HepG2 (cell line): ENCODE results near the gene ITGA7. TPM values are rescaled to one million over a fixed set of nuclear protein-coding genes. Genes with fewer than 3 reads are reported as not detected.

Experiments used
- ESRRA ChIP-seq: sonication (generic); formaldehyde crosslinking; IDR thresholded peaks from 2 replicates; pipeline ENCODE4 v1.5.1; 2020; ENCODE audit warnings: mild to moderate bottlenecking, low read depth, missing genetic modification reagents
- HNRNPH1 ChIP-seq: fragments of 200-400 bp; formaldehyde crosslinking; optimal IDR thresholded peaks from 2 replicates; pipeline ENCODE3; 2017; ENCODE audit warnings: mild to moderate bottlenecking, low read depth, low read length
- NFE2 ChIP-seq: sonication (generic); formaldehyde crosslinking; IDR thresholded peaks from 2 replicates; pipeline ENCODE4 v1.4.0; 2020; ENCODE audit warnings: missing genetic modification reagents
- PHF20 ChIP-seq: sonication (generic); formaldehyde crosslinking; IDR thresholded peaks from 2 replicates; pipeline ENCODE4 v1.5.0; 2020; ENCODE audit warnings: mild to moderate bottlenecking, missing genetic modification reagents
- ZBTB40 ChIP-seq, 2 experiments: fragments of 450-650 bp in 1 of 2; sonication (generic) in 1 of 2; formaldehyde crosslinking in 1 of 2; IDR thresholded peaks; 2 replicates each; pipeline versions ENCODE4 v1.6.1 to v1.8.0; 2016 to 2022; ENCODE audit warnings: antibody characterized with exemption in 1 of 2, mild to moderate bottlenecking in 1 of 2, missing genetic modification reagents in 1 of 2
- ZNF12 ChIP-seq: sonication (generic); formaldehyde crosslinking; IDR thresholded peaks from 2 replicates; pipeline ENCODE4 v1.5.0; 2020; ENCODE audit warnings: missing genetic modification reagents
- ZNF780A ChIP-seq: sonication (generic); formaldehyde crosslinking; IDR thresholded peaks from 2 replicates; pipeline ENCODE4 v1.8.0; 2022; ENCODE audit warnings: mild to moderate bottlenecking, missing genetic modification reagents, moderate library complexity
- polyA plus RNA-seq, 8 experiments: library from polyadenylated mRNA; depleted of rRNA in 3 of 8; stranded (reverse) in 7 of 8; unstranded in 1 of 8; fragments of >200 nt; fragmentation: Illumina TruSeq in 4 of 8; extraction: Trizol in 4 of 8; gene quantifications; 2 replicates each; pipeline versions ENCODE4 v1.2.1 to v1.2.3, GENCODE V29; 2011 to 2016; ENCODE audit warnings: low read depth in 4 of 8, missing spikeins in 1 of 8, mixed read lengths in 1 of 8; ENCODE audit not compliant: insufficient read depth in 1 of 8
- total RNA-seq, 5 experiments: library from RNA; depleted of rRNA; stranded (reverse); fragments of >200 nt; fragmentation: Illumina TruSeq; extraction: Trizol; gene quantifications; 2 replicates each; pipeline ENCODE4 v1.2.3, GENCODE V29; 2016; ENCODE audit warnings: low read depth in 1 of 5
- TF ChIP-seq, protein P1 (sequence below): sonication (generic); formaldehyde crosslinking; IDR thresholded peaks from 2 replicates; pipeline ENCODE4 v1.4.0; 2020; ENCODE audit warnings: missing genetic modification reagents

Gene ITGA7
- total and polyA plus RNA-seq, 2 of the 13 experiments (the other 11 are each of a cell fraction or from before 2014, with no cell fraction given): 0.65 to 0.75 TPM

- TF ChIP-seq ZBTB40 (IDR thresholded peaks at IDR 0.05) (no peak), ZBTB40 (CRISPR knock-in tag; IDR thresholded peaks at IDR 0.05) (0 out of 2 replicates have a peak, but pooled peaks have one; percentile 10), NFE2 (no peak), ZNF12 (no peak), HNRNPH1 (no peak), ESRRA (0 out of 2 replicates have a peak, but pooled peaks have one; percentile 29), PHF20 (0 out of 2 replicates have a peak, but pooled peaks have one; percentile 22), ZNF780A (CRISPR knock-in tag) (no peak)
- TF ChIP-seq, protein P1, sequence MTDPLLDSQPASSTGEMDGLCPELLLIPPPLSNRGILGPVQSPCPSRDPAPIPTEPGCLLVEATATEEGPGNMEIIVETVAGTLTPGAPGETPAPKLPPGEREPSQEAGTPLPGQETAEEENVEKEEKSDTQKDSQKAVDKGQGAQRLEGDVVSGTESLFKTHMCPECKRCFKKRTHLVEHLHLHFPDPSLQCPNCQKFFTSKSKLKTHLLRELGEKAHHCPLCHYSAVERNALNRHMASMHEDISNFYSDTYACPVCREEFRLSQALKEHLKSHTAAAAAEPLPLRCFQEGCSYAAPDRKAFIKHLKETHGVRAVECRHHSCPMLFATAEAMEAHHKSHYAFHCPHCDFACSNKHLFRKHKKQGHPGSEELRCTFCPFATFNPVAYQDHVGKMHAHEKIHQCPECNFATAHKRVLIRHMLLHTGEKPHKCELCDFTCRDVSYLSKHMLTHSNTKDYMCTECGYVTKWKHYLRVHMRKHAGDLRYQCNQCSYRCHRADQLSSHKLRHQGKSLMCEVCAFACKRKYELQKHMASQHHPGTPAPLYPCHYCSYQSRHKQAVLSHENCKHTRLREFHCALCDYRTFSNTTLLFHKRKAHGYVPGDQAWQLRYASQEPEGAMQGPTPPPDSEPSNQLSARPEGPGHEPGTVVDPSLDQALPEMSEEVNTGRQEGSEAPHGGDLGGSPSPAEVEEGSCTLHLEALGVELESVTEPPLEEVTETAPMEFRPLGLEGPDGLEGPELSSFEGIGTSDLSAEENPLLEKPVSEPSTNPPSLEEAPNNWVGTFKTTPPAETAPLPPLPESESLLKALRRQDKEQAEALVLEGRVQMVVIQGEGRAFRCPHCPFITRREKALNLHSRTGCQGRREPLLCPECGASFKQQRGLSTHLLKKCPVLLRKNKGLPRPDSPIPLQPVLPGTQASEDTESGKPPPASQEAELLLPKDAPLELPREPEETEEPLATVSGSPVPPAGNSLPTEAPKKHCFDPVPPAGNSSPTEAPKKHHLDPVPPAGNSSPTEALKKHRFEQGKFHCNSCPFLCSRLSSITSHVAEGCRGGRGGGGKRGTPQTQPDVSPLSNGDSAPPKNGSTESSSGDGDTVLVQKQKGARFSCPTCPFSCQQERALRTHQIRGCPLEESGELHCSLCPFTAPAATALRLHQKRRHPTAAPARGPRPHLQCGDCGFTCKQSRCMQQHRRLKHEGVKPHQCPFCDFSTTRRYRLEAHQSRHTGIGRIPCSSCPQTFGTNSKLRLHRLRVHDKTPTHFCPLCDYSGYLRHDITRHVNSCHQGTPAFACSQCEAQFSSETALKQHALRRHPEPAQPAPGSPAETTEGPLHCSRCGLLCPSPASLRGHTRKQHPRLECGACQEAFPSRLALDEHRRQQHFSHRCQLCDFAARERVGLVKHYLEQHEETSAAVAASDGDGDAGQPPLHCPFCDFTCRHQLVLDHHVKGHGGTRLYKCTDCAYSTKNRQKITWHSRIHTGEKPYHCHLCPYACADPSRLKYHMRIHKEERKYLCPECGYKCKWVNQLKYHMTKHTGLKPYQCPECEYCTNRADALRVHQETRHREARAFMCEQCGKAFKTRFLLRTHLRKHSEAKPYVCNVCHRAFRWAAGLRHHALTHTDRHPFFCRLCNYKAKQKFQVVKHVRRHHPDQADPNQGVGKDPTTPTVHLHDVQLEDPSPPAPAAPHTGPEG (CRISPR knock-in tag): no peak
Observed at GRCh38 chr12:55736780-55737580, 29.3 kb upstream of the ITGA7 start (continued).
